ENCODE measurements around the gene ANXA1.

- TF ChIP-seq MAX (IDR thresholded peaks at IDR 0.05): no peak
- no peak for TF ChIP-seq SP1 (IDR thresholded peaks at IDR 0.05)
These were observed 31.8 kb downstream of the ANXA1 start for GRCh38 chr9:73183428-73183827.

Data from liver (tissue), 2 donors.